ENCODE results near the gene INPP5K. TPM values are rescaled to one million over a fixed set of nuclear protein-coding genes. Genes with fewer than 3 reads are reported as not detected.

Gene INPP5K
- total and polyA plus RNA-seq, 10 of the 15 experiments (the other 5 are each of a cell fraction or from before 2014, with no cell fraction given): 0.58 to 41.2 (median 23.3) TPM

DNA sequence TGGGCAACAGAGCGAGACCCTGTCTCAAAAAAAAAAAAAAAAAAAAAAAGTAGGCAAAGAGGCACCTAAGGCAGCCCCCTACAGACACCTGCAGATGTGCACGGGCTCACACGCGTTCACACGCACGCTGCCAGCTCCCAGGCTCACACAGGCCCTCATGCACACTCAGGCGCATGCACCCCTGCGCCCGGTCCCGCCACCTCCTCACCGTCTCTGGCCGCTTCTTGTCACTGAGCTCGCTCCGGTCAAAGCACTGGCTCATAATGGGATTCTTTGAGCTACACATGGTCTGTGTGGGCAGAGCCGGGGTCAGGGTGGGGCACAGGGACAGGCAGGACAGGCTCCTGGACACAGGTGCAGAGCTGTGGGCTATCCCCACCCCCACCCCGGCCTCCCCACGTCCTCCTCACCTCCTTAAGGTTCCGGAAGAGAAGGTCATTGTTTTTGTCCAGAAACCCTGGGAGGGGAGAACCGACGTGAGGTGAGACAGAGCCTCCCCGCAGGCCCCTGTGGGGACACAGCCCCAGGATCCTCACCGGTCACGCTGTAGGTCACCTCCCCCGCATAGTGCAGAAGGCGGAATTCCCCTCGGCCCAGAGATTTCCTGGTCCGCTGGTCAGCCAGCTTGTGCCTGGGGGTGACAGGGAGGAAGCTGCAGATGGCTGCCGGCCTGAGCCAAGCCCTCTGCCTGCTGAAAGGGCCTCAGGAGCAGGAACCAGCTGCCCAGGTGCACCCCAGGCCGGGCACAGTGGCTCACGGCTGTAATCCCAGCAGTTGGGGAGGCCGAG is 41.8 kb downstream of the INPP5K start (continued):
- TF ChIP-seq, protein P1, sequence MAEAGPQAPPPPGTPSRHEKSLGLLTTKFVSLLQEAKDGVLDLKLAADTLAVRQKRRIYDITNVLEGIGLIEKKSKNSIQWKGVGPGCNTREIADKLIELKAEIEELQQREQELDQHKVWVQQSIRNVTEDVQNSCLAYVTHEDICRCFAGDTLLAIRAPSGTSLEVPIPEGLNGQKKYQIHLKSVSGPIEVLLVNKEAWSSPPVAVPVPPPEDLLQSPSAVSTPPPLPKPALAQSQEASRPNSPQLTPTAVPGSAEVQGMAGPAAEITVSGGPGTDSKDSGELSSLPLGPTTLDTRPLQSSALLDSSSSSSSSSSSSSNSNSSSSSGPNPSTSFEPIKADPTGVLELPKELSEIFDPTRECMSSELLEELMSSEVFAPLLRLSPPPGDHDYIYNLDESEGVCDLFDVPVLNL (IDR thresholded peaks at IDR 0.05; ENCODE audit: low read depth, low read length): no peak
- TF ChIP-seq SIX5 (IDR thresholded peaks at IDR 0.05; ENCODE audit: low read depth, low read length, severe bottlenecking) (no peak), BMI1 (IDR thresholded peaks at IDR 0.05; ENCODE audit: borderline replicate concordance) (no peak), TARDBP (IDR thresholded peaks at IDR 0.05; ENCODE audit: borderline replicate concordance) (no peak), KDM1A (IDR thresholded peaks at IDR 0.05; ENCODE audit: borderline replicate concordance) (no peak), RAD21 (IDR thresholded peaks at IDR 0.05; ENCODE audit: insufficient read depth, low read depth, low read length) (no peak), E4F1 (IDR thresholded peaks at IDR 0.05; ENCODE audit: borderline replicate concordance, partially characterized antibody) (no peak), HDAC2 (IDR thresholded peaks at IDR 0.05) (no peak), BCL11A (IDR thresholded peaks at IDR 0.05; ENCODE audit: low read depth, low read length) (peak; percentile 46; the same call in 1 of the 2 replicates), BCL3 (IDR thresholded peaks at IDR 0.05; ENCODE audit: borderline replicate concordance, insufficient read depth, low read depth, low read length, poor library complexity, severe bottlenecking) (no peak), CREB1 (IDR thresholded peaks at IDR 0.05; ENCODE audit: low read depth) (peak; percentile 9; the same call in 1 of the 2 replicates), STAT3 (IDR thresholded peaks at IDR 0.05; ENCODE audit: low read depth, low read length) (no peak), NRF1 (conservative IDR thresholded peaks at IDR 0.05; ENCODE audit: low read depth, low read length) (no peak), CREM (IDR thresholded peaks at IDR 0.05; ENCODE audit: low read depth) (peak; percentile 59), ZBED1 (IDR thresholded peaks at IDR 0.05; ENCODE audit: borderline replicate concordance) (peak; percentile 75; the same call in 1 of the 2 replicates), EGR1 (IDR thresholded peaks at IDR 0.05; ENCODE audit: borderline replicate concordance in 1 of 2, low read depth in 2 of 2, low read length in 2 of 2) (peak in 1 of 2 experiments; percentile 98; a peak in 2 of 3 replicates), CBFB (IDR thresholded peaks at IDR 0.05; ENCODE audit: low read depth) (peak; percentile 59; the same call in 1 of the 2 replicates), ETV6 (conservative IDR thresholded peaks at IDR 0.05 in 1 of 2, IDR thresholded peaks at IDR 0.05 in 1 of 2; ENCODE audit: borderline replicate concordance in 1 of 2, low read depth in 1 of 2) (peak in 1 of 2 experiments; percentile 32; a peak in 1 of 4 replicates), HDAC6 (IDR thresholded peaks at IDR 0.05; ENCODE audit: unreplicated experiment) (no peak), TCF7 (IDR thresholded peaks at IDR 0.05; ENCODE audit: borderline replicate concordance) (no peak), NFIC (IDR thresholded peaks at IDR 0.05; ENCODE audit: low read depth, low read length) (0 out of 2 replicates have a peak, but pooled peaks have one; percentile 14)
- TF ChIP-seq, protein P2, sequence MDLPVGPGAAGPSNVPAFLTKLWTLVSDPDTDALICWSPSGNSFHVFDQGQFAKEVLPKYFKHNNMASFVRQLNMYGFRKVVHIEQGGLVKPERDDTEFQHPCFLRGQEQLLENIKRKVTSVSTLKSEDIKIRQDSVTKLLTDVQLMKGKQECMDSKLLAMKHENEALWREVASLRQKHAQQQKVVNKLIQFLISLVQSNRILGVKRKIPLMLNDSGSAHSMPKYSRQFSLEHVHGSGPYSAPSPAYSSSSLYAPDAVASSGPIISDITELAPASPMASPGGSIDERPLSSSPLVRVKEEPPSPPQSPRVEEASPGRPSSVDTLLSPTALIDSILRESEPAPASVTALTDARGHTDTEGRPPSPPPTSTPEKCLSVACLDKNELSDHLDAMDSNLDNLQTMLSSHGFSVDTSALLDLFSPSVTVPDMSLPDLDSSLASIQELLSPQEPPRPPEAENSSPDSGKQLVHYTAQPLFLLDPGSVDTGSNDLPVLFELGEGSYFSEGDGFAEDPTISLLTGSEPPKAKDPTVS (IDR thresholded peaks at IDR 0.05; ENCODE audit: low read depth, low read length): no peak
